ENCODE results near the gene ABHD16A. TPM values are rescaled to one million over a fixed set of nuclear protein-coding genes. Genes with fewer than 3 reads are reported as not detected.
A peak's percentile ranks its signal among the peaks of the same experiment; 100 is the strongest.

The ABHD16A gene
- total and polyA plus RNA-seq, 8 donors = 15.1 to 122 (median 46.8) TPM

DNA sequence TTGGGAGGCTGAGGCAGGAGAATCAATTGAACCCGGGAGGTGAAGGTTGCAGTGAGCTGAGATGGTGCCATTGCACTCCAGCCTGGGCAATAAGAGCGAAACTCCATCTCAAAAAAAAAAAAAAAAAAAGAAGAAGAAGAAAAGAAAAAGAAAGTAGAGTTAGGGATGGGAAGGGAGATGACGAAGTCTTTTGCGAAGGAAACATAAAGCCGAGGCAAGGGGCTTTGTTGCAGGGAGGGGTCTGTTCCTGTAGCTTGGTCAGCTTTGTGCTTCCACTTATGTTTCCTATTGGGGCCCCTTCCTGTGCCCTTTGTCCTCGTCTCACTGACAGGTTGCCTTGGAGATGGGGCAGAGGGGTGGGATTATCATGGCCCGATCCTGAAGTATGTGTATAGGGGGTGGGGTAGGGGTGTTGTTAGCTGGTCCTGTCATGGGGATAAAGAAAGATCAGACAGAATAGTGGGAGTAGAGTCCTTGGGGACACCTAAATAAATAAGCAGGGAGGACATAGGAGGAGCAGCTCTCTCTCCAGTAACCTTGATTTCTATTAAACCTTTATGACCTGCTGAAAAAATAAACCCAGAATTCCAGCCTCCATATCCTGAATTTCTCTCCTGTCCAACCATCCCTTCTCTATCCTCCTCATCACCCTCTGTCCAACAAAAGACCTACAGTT lies 34.3 kb upstream of the ABHD16A start:
- peak in 1 of 2 donors; percentile 90 for DNase-seq
- H3K4me1 ChIP-seq = peaks cover 55 to 73% (median 63%) of the 10 kb centered on the region in 4 donors

DNA sequence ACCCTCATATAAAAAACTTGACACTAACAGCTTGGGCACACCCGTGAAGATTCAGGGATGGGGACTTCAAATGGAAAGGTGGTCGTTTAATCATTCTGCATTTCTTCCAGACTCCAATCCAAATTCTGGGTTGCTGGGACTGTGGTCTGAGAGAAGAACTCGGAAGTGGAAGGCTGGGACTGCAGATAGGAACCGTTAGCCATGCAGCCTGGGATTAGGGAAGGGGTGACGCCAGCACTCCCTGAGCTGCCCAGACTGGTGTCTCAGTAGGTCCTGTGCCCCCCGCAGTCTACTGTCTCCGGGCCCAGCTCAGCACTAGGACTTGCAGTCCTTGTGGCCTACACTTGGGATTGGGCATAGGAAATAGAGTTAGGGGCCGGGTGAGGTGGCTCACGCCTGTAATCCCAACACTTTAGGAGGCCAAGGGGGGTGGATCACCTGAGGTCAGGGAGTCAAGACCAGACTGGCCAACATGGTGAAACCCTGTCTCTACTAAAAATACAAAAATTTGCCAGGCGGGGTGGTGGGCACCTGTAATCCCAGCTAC lies 33.7 kb upstream of the ABHD16A start:
- Histone ChIP-seq H3K36me3 (peaks cover 21 to 27% (median 26%) of the 10 kb centered on the region in 4 donors), H3K27ac (peak overlapping the region; percentile 94 to 97 (median 95)), H3K4me3 (peak overlapping the region; percentile 67 to 85 (median 75)), H3K27me3 (no peaks in the 10 kb centered on the region), H3K9me3 (no peaks in the 10 kb centered on the region), H3K4me1 (peaks cover 55 to 80% (median 66%) of the 10 kb centered on the region in 4 donors)
- peak in 1 of 2 donors; percentile 45 for DNase-seq
- intact Hi-C loops (cut with DNase I; ENCODE audit: low total_unique reads) = no loop called here
- TF ChIP-seq CTCF (IDR thresholded peaks at IDR 0.05) (no peak), EP300 (IDR thresholded peaks at IDR 0.05) (no peak)
- 20 to 34% (median 27%) methylated on average over 9 to 10 of the region's 10 CpGs for WGBS, 5 donors

More for the DNA sequence above, 34.3 kb upstream of the ABHD16A start:
- Histone ChIP-seq H3K36me3 (peaks cover 15 to 21% (median 20%) of the 10 kb centered on the region in 4 donors), H3K9me3 (no peaks in the 10 kb centered on the region), H3K27ac (peak overlapping the region; percentile 94 to 97 (median 95)), H3K4me3 (peak overlapping the region in 2 of 4 donors; percentile 78 to 85), H3K27me3 (no peaks in the 10 kb centered on the region)
- 30 to 49% (median 40%) methylated on average over 7 of the region's 7 CpGs for WGBS, 5 donors
- intact Hi-C loops (cut with DNase I; ENCODE audit: low total_unique reads) = no loop called here
- no peak for TF ChIP-seq EP300 (IDR thresholded peaks at IDR 0.05)
- no peak for TF ChIP-seq POLR2A (IDR thresholded peaks at IDR 0.05)
- no peak for TF ChIP-seq CTCF (IDR thresholded peaks at IDR 0.05)
- TF ChIP-seq POLR2AphosphoS5 (IDR thresholded peaks at IDR 0.05) = no peak

- Histone ChIP-seq H3K9me3 (no peaks in the 10 kb centered on the region), H3K36me3 (peaks cover 28 to 33% (median 32%) of the 10 kb centered on the region in 4 donors), H3K4me3 (peak within 1 kb of the TSS; percentile 67 to 85 (median 75)), H3K27ac (peak within 1 kb of the TSS; percentile 94 to 97 (median 95)), H3K27me3 (no peaks in the 10 kb centered on the region), H3K4me1 (peaks cover 55 to 83% (median 68%) of the 10 kb centered on the region in 4 donors)
- 0 to 1% (median 0%) methylated on average over 22 to 24 of the region's 24 CpGs for WGBS, 5 donors
- intact Hi-C loops (cut with DNase I; ENCODE audit: low total_unique reads) = no loop called here
- TF ChIP-seq EP300 (IDR thresholded peaks at IDR 0.05) (no peak), POLR2A (IDR thresholded peaks at IDR 0.05) (peak in 2 of 4 donors; percentile 70 to 87), POLR2AphosphoS5 (IDR thresholded peaks at IDR 0.05) (peak in 2 of 3 donors; percentile 96 to 97)
- peak; percentile 87 to 96 for DNase-seq
These were observed 33.1 kb upstream of the ABHD16A start, which contains the start of gene CLIC1 for GRCh38 chr6:31736021-31736767. CLIC1 (minus strand) TSS chr6:31736530; CDS start chr6:31736300, 230 bp downstream.

- peak; percentile 54 to 86 for DNase-seq
These were observed 31.8 kb upstream of the ABHD16A start for GRCh38 chr6:31734821-31735406.

More at GRCh38 chr6:31734821-31735406, 31.8 kb upstream of the ABHD16A start:
- Histone ChIP-seq H3K36me3 (peaks cover 36 to 41% (median 40%) of the 10 kb centered on the region in 4 donors), H3K27ac (peak overlapping the region; percentile 94 to 97 (median 95)), H3K27me3 (no peaks in the 10 kb centered on the region), H3K9me3 (no peaks in the 10 kb centered on the region), H3K4me3 (peak overlapping the region; percentile 67 to 85 (median 75)), H3K4me1 (peaks cover 54 to 81% (median 70%) of the 10 kb centered on the region in 4 donors)
- intact Hi-C loops (cut with DNase I; ENCODE audit: low total_unique reads) = no loop called here
- TF ChIP-seq POLR2AphosphoS5 (IDR thresholded peaks at IDR 0.05) (peak in 2 of 3 donors; percentile 57 to 74), CTCF (IDR thresholded peaks at IDR 0.05) (no peak)
- WGBS, 5 donors = 0% methylated on average over 17 to 18 of the region's 18 CpGs
